Thoracic aorta (tissue), 2 donors: Measurements from ENCODE around the gene MSI2. TPM values are rescaled to one million over a fixed set of nuclear protein-coding genes. Genes with fewer than 3 reads are reported as not detected.
A peak's percentile ranks its signal among the peaks of the same experiment; 100 is the strongest.

Source experiments
- ATAC-seq: fragments of 150-250 bp; one replicate; pipeline ENCODE4 v1.8.0; 2017; ENCODE audit warnings: low read depth; ENCODE audit not compliant: insufficient number of reproducible peaks, low FRiP score
- DNase-seq: peaks from one replicate; pipeline ENCODE4 v3.0.0-alpha.2; 2020; ENCODE audit warnings: low spot score
- H3K27ac ChIP-seq, 2 donors: fragments of 200-600 bp; sonication (generic); 1 replicate in 1 of 2; 2 replicates in 1 of 2; pipeline ENCODE4 v1.5.1; 2016; ENCODE audit warnings: mild to moderate bottlenecking in 2 of 2, moderate library complexity in 2 of 2
- H3K27me3 ChIP-seq: fragments of 200-600 bp; sonication (generic); replicated peaks from 2 replicates; pipeline ENCODE4 v1.6.0; 2016; ENCODE audit warnings: mild to moderate bottlenecking; ENCODE audit not compliant: insufficient read depth
- H3K36me3 ChIP-seq: fragments of 200-600 bp; sonication (generic); one replicate; pipeline ENCODE4 v1.5.1; 2016
- H3K4me1 ChIP-seq, 2 donors: fragments of 200-600 bp; sonication (generic); 1 replicate in 1 of 2; 2 replicates in 1 of 2; pipeline versions ENCODE4 v1.5.1 to v1.6.0; 2016; ENCODE audit warnings: low read depth in 2 of 2, mild to moderate bottlenecking in 1 of 2; ENCODE audit not compliant: control insufficient read depth in 1 of 2
- H3K4me3 ChIP-seq: fragments of 200-600 bp; sonication (generic); 2 replicates; pipeline ENCODE4 v1.5.1; 2016; ENCODE audit warnings: mild to moderate bottlenecking
- H3K9me3 ChIP-seq: fragments of 200-600 bp; sonication (generic); 2 replicates; pipeline ENCODE4 v1.5.1; 2016
- CTCF ChIP-seq: fragments of 200-600 bp; sonication (generic); IDR thresholded peaks from one replicate; pipeline ENCODE4 v1.5.1; 2019; ENCODE audit warnings: antibody characterized with exemption
- total RNA-seq, 2 donors: library from RNA; depleted of rRNA; stranded (reverse); fragments of >200 nt; gene quantifications; one replicate each; pipeline versions ENCODE4 v1.1.0 to v1.2.3, GENCODE V29; 2016

MSI2 gene
- total RNA-seq, 2 donors from 2014 or later, result 32.1 to 46.2 TPM

DNA sequence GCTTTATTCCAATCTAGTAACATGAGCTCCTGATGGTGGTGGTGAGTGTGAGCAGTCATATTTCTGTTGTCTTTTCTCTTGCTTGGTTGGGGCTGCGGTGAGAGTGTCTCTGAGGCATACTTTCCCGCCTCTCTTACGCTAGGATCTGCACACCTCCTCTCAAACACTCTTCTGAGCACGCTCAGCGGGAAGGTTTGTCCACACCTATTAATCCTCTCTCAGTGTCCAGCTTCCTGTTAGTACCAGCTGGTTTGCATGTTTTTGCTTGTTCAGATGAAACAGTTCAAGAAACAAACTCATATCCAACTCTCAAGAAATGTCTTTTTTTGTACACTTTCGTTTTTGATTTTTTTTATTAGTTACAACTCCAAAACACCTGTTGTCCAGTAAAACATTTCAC lies 399.2 kb downstream of the MSI2 start:
- Histone ChIP-seq H3K27me3 (no peaks in the 10 kb centered on the region), H3K9me3 (no peaks in the 10 kb centered on the region), H3K4me1 (no peaks in the 10 kb centered on the region), H3K4me3 (no peak overlapping the region), H3K27ac (no peak overlapping the region), H3K36me3 (no peaks in the 10 kb centered on the region)
- TF ChIP-seq CTCF, result no peak
- ATAC-seq (no peak), DNase-seq (no peak)

GRCh38 chr17:57657211-57657610 lies 400.9 kb downstream of the MSI2 start:
- Histone ChIP-seq H3K36me3 (no peaks in the 10 kb centered on the region), H3K4me1 (peaks cover 0 to 1% of the 10 kb centered on the region in 2 donors), H3K27ac (no peak overlapping the region), H3K27me3 (no peaks in the 10 kb centered on the region), H3K9me3 (no peaks in the 10 kb centered on the region), H3K4me3 (no peak overlapping the region)
- TF ChIP-seq CTCF, result no peak
- no peak for ATAC-seq
- DNase-seq, result no peak

- ATAC-seq (no peak), DNase-seq (no peak)
- Histone ChIP-seq H3K27ac (peak overlapping the region; percentile 77 to 84), H3K36me3 (no peaks in the 10 kb centered on the region), H3K27me3 (no peaks in the 10 kb centered on the region), H3K4me3 (no peak overlapping the region), H3K4me1 (peaks cover 3 to 14% of the 10 kb centered on the region in 2 donors), H3K9me3 (no peaks in the 10 kb centered on the region)
- TF ChIP-seq CTCF, result no peak
Measured at GRCh38 chr17:57662041-57662440, 405.7 kb downstream of the MSI2 start.

DNA sequence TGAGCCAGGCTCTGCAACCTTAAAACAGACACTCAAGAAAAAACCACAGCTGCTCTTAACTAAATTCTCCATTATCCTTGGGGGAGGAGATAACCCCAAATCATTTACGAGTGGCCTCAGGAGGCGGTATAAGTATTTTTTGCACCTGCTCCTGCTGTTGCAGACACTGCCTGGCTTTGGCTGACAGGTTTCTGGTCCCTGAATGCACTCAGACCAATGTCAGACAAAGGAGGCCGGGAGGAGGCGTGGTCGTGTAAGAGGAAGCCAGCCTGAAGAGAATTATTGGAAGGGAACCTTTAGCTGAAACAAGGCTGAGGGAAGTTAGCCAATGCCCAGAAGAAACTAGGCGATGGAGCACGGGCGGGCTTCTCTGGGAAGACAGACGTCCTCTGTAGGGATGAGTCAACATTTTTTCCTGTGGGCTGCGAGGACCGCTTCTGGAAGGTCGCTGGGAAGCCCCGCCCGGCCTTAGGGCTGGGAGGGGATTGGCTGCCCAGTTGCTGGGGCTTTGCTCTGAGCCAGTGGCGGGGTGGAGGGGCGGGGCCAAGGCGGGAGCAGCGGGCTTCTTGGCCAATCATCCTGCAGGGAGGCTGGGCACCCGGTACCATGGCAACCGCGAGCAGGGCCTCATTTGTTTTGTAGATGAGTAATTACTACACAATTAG lies 406.5 kb downstream of the MSI2 start:
- H3K36me3 ChIP-seq, result no peaks in the 10 kb centered on the region
- ATAC-seq (peak; percentile 97), DNase-seq (peak; percentile 88)
- no peaks in the 10 kb centered on the region for H3K9me3 ChIP-seq
- H3K27ac ChIP-seq, result peak overlapping the region; percentile 77 to 84
- no peaks in the 10 kb centered on the region for H3K27me3 ChIP-seq
- H3K4me3 ChIP-seq, result peak overlapping the region; percentile 61
- no peak for TF ChIP-seq CTCF
- peaks cover 3 to 14% of the 10 kb centered on the region in 2 donors for H3K4me1 ChIP-seq

- Histone ChIP-seq H3K4me1 (peaks cover 3 to 14% of the 10 kb centered on the region in 2 donors), H3K9me3 (no peaks in the 10 kb centered on the region), H3K27me3 (no peaks in the 10 kb centered on the region), H3K4me3 (peak overlapping the region; percentile 61), H3K36me3 (no peaks in the 10 kb centered on the region), H3K27ac (peak overlapping the region; percentile 57 to 84)
- TF ChIP-seq CTCF, result no peak
- DNase-seq, result no peak
- ATAC-seq, result no peak
Measured at GRCh38 chr17:57663326-57664070, 407.2 kb downstream of the MSI2 start.
